GM18499 (cell line): ENCODE results near the gene PELI2.

Source experiments
- ATAC-seq: cut with Tn5 transposase; IDR thresholded peaks from one replicate; pipeline ENCODE4 v1.9.1; 2021; ENCODE audit warnings: moderate number of reproducible peaks; ENCODE audit not compliant: insufficient read depth, unreplicated experiment

PELI2 gene

DNA sequence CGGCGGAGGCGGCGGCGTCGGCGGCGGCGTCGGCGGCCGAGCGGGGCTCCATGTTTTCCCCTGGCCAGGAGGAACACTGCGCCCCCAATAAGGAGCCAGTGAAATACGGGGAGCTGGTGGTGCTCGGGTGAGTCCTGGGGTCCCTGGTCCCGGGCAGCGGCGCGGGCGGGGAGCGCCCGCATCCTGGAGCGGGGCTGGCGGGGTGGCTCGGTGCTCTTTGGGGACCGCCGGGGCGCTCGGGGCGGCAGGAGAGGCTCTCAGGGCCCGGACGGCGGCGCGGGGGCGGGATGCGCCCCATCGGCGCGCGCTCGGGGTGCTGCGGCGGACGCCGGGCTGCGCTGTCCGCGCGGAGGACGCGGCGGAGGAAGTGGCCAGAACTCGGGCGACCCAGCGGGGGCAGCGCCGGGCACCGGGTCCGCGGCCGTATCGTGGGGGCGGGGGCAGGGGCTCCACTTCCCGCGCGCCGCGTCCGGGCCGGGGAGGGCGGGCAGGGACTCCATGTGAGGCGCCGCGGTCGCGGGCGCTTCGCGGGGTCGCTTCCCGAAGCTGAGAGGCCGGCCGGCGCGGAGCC is 485 bp downstream of the PELI2 start:
- no peak for ATAC-seq

DNA sequence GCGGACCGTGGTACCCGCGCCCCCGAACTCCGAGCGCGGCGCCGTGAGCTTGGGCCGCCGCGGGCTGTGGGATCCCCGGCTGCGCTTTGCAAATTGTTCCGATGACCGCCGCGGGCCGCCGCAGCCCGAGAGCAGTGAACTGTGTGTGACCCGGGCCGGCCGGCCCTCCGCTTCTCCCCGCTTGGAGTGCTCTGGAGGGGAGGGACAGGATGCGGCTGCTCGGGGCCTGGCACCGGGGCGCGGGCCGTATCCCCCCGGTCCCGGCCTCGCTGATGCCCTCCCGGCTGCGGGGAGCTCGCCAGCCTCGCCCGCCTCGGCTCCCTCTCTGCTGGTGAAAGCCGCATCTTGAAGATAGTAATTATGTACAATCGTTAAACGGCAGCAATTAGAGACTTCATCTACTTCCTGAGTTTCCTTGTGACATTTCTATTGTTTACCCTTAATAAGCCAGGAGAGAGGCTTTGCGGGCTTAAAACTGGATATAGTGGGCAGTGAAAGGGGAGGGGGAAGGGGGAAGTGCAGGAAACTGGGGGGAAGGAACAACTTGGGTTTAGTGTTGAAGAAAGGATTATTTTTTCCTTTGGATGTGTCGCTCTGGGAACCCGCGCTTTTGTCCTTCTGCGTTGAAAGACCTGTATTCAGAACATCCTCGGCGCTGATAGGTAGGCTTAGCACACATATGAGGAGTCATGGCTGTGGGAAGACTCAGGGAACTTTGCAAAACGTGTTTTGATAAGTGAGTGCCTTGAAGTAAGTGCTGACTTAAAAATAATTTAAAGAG is 1.2 kb downstream of the PELI2 start:
- ATAC-seq, result no peak

DNA sequence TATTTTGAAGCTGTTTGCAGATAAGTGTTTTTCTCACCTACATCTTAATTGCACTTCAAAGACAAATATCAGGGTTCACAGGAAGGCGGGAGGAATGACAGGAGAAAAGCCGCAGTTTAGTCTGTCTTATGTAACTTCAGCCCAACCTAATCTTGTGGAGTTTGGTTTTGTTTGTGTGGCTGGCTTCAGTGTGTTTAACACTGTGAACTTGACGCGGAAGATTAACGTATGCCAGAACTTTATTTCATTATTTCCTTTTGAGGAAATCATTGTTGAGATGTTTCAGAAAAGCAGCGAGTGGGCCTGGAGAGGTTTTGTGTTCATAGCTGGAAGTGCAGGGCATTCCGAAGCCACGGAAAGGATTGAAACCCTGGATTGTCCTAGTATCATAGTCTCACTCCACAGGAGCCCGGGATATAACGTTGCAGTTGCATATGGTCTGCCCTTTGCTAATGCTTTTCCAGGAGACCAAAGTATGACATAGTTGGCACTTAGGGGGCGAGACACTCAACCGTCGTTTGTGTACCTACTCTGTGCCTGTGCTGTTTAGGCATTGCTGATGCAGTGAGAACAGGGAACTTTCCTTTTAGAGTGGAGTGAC is 2.0 kb downstream of the PELI2 start:
- ATAC-seq, result no peak

DNA sequence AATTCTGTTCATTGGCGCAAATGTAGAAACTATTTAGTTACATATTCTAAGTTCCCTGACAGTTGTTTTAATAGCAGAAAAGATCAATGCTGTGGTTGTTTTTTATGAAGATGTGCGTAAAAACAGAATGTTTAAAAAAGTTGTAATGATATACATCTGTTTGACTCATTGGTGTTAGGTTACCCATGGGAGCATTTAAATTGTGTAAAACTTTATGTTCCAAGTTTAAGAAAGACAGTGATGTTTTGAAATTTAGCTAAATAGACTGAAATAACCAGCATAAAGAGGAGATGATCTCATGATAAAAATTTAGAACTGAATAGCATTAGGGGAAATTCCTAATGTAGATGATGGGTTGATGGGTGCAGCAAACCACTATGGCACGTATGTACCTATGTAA is 3.6 kb downstream of the PELI2 start:
- no peak for ATAC-seq

DNA sequence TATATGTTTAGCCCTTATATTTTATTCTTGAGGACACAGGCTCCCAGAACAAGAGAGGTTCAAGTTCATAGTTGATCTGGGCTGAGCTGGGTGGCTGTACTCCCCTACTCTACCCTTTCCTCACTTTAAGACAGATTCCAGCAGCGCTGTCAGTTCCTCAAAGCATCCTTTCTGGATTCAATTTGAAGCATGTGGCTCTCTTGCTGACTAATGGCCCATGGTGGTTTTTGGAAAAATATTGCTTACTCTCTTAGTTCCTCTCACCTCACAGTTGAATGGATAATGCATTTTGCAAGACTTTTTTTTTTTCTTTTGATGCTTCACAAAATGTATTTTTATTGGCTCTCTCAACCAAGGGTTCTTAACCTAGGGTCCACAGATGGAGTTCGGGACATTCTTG is 4.1 kb downstream of the PELI2 start:
- no peak for ATAC-seq

DNA sequence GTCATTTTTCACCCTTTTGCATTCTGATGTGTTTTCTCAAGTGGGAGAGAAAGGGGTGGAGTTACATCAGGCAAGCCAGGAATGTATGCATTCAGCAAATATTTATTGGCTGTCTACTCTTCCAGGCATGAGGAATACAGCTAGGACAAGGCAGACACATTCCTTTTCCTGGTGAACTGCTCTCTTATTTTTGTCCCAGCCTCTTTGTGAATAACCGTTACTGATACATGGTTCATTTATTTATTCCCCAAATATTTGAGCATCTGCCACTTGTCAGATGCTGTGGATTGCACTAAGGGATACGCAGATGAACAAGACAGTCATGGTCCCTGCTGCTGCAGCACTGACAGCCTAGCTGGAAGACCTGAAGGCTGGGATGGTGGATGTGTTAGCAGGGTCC is 6.1 kb downstream of the PELI2 start:
- ATAC-seq, result no peak

DNA sequence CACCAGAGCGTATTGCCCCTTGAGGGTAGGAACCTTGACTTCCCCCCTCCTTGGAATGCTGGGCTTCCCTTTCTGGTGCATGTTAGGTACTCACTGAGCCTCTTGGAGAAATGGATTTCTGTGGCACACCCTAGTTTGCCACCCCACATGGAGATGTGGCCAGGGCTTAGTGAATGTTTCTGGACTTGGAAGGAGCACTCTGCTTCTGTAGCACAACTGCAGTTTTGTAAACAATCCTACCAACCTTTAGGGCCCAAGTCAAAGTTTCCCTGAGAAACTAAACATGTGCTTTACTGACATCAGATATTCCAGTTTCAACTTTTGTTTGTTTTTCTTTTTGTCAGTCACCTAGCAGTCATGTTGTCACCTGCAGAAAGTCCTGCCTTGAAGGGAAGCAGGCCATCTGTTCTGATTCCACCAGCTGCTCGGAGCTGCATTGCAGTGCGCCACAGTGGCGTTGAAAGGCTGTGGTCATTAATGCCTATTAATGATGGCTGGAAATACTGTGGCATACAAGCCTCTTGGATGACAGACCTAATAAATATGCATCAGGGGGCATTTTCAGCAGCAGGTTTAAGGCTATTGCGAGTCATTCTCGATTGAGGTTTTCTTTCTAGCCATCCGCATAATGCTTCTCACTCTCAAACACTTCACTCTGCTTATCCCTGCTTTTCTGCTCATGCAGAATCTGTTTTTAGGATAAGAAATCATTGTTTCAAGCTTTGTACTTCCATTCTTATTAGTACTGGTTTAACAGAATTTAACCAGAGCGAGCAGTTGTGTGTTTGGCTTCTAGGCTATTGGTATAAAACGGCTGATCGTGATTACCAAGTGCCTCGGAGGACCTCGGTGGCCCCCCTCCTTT is 7.8 kb downstream of the PELI2 start:
- ATAC-seq, result no peak

DNA sequence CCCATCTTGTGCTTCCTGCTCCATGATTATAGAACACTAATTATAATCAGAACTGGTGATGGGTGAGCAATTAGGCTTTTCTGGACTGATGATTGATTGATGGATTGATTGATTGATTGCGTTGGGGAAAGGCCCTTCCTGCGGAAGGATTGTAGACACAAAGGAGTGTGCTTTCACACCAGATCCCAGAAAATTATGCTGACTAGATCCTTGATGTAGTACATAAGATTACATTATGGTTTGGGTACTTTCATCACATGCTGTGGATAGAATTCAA is 8.4 kb downstream of the PELI2 start:
- ATAC-seq, result no peak

DNA sequence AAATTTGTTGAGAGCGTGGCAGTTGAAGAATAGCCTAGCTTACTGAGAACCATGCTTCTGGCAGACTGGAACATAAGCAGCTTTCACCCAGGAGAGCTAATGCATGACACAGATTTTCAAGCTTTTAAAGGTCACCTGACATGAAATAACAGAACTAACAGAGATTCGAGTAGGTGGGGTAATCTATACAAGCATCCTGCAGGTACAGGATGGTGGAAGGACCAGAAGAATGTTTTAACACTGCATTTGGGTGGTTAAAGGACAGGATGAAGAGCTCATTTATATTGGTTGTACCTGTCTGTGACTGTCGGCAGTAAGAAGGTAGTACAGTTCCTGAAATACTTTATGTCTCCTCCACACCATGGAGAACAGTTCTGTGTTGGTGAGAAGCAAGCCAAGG is 8.9 kb downstream of the PELI2 start:
- ATAC-seq, result no peak

DNA sequence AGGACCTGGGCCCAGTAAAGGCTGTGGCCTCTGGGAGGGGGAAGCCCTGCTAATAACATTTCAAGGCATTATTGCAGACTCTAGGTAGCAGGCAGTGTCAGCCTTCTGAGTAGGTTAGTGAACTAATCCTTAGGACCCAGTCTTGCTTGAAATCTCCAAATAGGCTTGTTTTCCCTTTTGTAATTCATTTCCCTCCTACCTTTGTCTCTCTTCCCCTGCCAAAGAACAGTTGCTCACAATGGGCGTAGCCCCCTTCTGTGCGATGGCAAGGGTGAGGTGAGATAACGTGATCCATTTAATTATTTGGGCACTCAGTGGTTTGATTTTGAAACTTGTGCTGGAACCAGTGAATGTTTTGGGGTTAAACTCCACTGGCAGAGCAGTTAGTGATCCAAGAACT is 10.9 kb downstream of the PELI2 start:
- no peak for ATAC-seq

DNA sequence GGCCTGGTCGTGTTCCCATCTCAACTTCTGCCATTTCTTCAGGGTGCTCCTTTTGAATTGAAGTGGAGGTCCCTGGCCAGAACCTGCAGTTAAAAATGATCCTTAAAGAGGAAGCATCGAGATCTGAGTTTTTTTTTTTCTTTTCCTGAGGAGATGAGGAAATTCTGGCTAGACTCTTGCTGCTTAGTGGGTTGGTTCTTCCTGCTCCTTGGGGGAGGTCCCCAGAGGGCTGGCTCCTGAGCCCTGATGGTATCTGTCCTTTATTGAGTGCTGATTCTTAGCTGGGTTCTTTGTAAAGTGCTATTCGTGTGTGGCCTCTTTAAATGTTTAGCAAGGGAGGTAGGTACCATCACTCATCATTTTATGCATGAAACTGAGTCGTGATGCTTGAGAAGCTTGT is 11.7 kb downstream of the PELI2 start:
- no peak for ATAC-seq

DNA sequence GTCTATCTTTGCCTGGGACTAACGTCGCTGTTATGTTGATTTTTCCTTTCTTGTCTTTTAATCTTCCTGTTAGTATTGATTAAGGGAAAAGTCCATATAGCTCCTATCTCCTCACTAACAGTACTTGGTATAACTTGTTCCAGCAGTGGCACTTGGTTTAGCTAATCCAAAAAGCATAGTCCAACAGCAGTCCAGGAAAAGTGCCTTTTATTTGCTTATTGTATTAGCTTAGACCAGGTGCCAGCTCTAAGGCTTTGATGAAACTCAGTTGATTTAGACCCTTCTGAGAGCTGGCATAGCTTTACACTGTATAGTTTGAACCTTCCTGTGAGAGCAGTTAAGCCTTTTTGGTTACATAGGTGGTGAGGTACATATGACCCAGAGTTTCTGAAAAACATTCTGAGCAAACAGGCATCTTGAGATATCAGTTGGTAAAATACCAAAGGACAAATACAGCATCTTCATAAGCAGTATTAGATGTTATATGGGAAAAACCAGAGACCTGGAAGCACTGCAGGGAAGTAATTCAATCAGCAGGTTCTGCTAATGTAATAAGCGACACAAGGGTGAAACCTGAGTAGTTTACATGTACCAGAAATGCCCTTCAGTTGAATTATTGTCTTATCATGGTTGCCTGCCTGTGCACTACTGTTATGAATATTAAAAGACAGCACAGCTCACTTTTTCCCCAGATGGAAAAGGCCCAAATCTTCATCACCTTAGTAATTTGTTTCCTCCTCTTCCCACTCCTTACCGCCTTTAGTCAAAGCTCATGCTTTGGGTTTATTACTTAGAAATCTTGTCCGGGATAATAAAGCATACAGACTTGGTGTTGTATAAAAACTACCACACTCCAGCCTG is 13.0 kb downstream of the PELI2 start:
- no peak for ATAC-seq

DNA sequence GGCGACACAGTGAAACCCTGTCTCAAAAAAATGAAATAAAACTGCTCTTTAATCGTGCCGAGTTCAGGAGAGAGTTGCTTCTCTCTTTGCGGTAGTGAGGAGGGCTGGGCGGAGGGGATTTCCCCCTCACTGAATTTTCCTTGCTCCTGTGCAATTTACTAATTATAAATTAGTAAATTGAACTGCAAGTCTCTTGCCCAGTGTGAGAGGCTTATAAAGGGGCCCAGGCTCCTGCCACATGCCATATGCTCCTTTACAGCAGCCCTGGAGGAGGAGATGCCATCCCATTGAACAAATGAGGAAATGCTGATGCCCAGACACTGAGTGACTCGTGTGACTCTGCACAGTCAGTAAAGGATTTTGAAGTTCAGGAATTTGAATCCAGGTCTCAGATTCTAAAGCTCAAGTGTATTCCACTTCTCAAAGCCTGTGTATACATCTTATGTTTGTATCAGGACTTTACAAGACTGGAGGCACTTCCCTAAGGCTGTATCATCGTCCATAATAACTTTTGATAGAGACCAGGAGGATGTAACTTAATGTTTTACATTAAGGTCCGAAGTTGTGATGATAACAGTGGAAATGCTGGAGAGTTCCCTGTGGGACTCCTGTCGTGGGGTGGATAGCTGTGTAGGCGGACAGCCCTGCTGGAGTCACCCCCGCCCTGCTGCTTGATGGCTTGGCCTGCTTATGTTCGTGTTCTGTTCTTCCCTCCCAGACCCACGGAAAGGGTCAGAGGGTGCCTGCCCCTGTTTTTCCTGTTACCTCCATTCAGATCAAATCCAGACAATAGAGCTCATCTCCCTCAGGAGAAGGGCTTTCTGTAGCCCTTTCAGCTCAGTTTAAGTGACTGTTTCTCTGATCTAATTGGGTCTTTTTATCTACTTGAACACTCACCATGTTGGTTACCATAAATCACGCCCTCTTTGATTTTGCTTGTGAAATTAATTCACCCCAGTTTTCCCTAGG is 13.9 kb downstream of the PELI2 start:
- ATAC-seq, result no peak

DNA sequence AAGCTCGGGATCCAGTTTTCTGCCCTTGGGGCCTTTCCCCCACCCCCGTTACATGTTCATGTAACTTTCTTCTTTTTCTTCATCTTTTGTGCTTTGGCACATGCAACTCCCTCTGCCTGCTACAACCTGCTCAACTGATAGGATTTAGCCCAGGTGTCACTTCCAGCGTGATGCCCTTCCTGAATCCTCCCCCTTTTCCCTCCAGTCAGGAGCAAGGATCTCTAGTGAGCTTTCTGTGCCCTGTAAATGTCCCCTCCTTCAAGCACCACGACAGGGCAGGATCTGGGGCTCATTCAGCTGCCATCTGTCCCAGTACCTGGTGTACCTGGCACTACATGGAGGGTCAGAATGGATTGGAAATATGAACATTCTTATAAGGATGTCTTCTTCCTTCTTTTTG is 15.3 kb downstream of the PELI2 start:
- ATAC-seq, result no peak

DNA sequence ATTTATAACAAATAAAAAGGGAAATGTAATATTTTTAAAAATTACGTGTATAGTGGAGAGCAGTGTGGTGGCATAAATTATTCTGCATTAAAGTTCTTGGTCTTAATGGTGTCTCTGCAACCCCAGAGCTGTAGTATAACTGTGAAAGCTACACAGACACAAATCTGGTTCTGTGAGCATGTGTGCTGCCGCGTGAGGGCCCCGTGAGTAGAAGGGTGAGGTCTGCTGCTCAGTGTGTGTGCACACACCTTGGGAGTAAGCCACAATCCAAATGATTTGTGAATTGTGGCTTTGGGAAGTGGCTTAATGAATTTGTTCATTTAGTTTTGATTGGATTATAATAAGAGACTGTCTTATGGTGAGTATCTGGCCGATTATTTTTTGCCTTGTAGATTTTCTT is 16.8 kb downstream of the PELI2 start:
- ATAC-seq, result no peak

DNA sequence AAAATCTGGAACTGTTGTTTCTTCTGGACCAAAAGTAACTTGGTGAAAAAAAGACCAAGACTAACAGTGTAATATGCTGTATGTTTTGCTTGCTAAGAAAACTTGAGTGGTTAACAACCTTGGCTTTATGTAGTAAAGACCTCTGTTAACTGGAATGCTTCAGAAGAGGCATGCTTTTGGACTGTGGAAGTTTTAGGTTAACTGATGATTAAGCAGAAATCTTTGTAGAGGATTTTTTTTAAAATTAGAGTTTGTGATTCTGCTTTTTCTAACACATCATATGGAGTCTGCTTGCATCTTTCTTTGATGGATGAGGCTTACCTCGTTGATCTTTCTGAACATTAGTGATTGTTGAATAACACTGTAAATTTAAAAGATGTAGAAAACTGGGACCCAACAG is 17.5 kb downstream of the PELI2 start:
- no peak for ATAC-seq

DNA sequence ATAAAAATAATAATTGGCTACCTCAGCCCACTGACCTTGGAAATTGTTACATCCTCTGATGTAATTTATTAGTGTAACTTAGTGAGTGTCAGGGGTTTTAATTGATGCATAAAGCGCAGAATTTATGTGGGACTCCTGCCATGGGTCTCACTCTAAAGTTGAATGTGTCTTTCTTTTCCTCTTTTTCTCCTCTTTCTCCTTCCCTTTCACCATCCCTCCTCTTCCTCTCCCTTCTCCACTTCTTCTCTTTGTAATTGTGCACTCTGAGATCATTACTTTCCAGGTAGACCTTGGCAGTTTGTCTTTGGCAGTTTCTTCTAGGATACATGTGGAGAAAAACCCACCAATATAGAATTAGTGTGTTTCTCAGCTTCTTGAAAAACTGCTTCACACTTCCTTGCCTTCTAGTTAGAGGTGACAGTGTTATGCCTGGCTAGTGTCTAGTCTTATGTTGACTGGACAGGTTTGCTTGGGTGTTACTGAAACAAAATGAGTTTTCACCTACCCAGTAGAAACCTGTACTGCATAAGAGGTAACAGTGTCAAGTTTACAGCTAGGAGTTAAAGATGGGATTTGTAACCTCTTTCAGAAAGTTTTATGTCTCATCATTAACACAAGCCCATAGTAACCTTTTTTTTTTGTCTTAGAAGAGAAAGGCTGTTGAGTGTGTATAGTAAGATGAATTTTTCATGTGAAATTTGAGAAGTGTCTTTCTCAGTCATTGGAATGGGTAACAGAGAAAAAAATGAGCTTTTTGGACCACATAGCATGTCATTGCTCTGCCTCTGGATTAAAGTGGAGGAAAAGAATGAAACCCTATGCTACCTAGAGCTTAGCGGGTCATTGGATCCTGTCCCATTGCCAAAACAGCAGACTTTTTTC is 18.6 kb downstream of the PELI2 start:
- no peak for ATAC-seq

DNA sequence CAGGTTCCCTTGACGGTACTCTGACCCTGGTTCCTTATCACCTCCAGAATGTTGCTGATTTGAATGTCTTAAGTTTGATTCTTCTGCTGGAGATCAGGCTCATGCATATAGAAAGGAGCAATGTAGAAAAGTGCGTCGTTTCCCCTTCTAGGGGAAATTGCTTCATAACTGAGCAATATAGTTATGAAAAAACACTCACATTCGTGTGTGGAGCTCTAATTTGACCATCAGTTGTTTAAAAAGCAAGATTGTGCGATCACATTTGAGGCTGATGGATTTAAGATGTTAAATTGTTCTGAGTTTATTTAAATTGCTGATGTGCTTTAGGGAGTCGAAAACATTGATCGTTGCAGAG is 19.2 kb downstream of the PELI2 start:
- no peak for ATAC-seq
